IMR-90 (cell line): ENCODE measurements around the gene LYRM4. TPM values are rescaled to one million over a fixed set of nuclear protein-coding genes. Genes with fewer than 3 reads are reported as not detected.

ENCODE experiments used
- ATAC-seq: fragments of 200-7000 bp; cut with Tn5 transposase; 2 replicates; pipeline ENCODE4 v1.9.1; 2020; ENCODE audit warnings: low read depth, mild to moderate bottlenecking, moderate library complexity
- BruUV-seq: library from RNA; stranded (reverse); fragments of 400-500 nt; replicated peaks from 2 replicates; lab custom pipeline; 2021; lab: Mats Ljungman, UMichigan
- CTCF ChIA-PET: fragments of 300-600 bp; formaldehyde crosslinking; extraction: SDS; loops from one replicate; lab custom pipeline; 2021; ENCODE audit warnings: antibody characterized with exemption; lab: Yijun Ruan, JAX
- POLR2A ChIA-PET: fragments of 300-600 bp; sonication (Branson Sonifier 250); formaldehyde crosslinking; loops from one replicate; lab custom pipeline; 2022; ENCODE audit warnings: antibody characterized with exemption; ENCODE audit not compliant: unreplicated experiment; lab: Charles Lee
- DNase-seq: peaks from one replicate; pipeline ENCODE4 v3.0.0; 2013
- H2AFZ ChIP-seq: replicated peaks from 2 replicates; pipeline ENCODE3; 2013; ENCODE audit warnings: low read length, mild to moderate bottlenecking; ENCODE audit not compliant: poor library complexity
- H2AK5ac ChIP-seq: 2 replicates; pipeline ENCODE4 v1.6.1; 2013; ENCODE audit warnings: low read depth, low read length, inconsistent platforms
- H2AK9ac ChIP-seq: replicated peaks from 2 replicates; pipeline ENCODE3; 2013; ENCODE audit warnings: mild to moderate bottlenecking, low read depth, low read length, moderate library complexity; ENCODE audit not compliant: poor library complexity
- H2BK120ac ChIP-seq: 2 replicates; pipeline ENCODE4 v1.6.1; 2013; ENCODE audit warnings: low read depth, low read length, inconsistent platforms
- H2BK15ac ChIP-seq: 3 replicates; pipeline ENCODE4 v1.6.1; 2013; ENCODE audit warnings: low read depth, low read length, inconsistent platforms
- H2BK20ac ChIP-seq: 2 replicates; pipeline ENCODE4 v1.6.1; 2013; ENCODE audit warnings: low read depth, mild to moderate bottlenecking, inconsistent platforms, low read length, moderate library complexity
- H2BK5ac ChIP-seq: 2 replicates; pipeline ENCODE4 v1.6.1; 2013; ENCODE audit warnings: mild to moderate bottlenecking, low read depth, low read length, inconsistent platforms; ENCODE audit not compliant: poor library complexity, severe bottlenecking
- H3K14ac ChIP-seq: replicated peaks from 2 replicates; pipeline ENCODE4 v1.6.1; 2013; ENCODE audit warnings: low read depth, low read length, inconsistent platforms
- H3K18ac ChIP-seq: 2 replicates; pipeline ENCODE4 v1.6.1; 2013; ENCODE audit warnings: low read depth, low read length, control low read depth
- H3K23ac ChIP-seq: 2 replicates; pipeline ENCODE4 v1.6.1; 2013; ENCODE audit warnings: low read depth, low read length, inconsistent platforms
- H3K27ac ChIP-seq: 2 replicates; pipeline ENCODE4 v1.5.1; 2013; ENCODE audit warnings: mild to moderate bottlenecking, control low read depth, low read length; ENCODE audit not compliant: insufficient read depth
- H3K27me3 ChIP-seq: 2 replicates; pipeline ENCODE4 v1.6.1; 2013; ENCODE audit warnings: low read length; ENCODE audit not compliant: control insufficient read depth, insufficient read depth
- H3K36me3 ChIP-seq: 2 replicates; pipeline ENCODE4 v1.6.1; 2013; ENCODE audit warnings: low read length, mixed read lengths; ENCODE audit not compliant: control insufficient read depth, insufficient read depth
- H3K4ac ChIP-seq: 2 replicates; pipeline ENCODE4 v1.6.1; 2013; ENCODE audit warnings: low read depth, low read length, inconsistent platforms
- H3K4me1 ChIP-seq: 2 replicates; pipeline ENCODE4 v1.6.1; 2013; ENCODE audit warnings: low read length, mixed read lengths; ENCODE audit not compliant: control insufficient read depth, insufficient read depth
- H3K4me2 ChIP-seq: 2 replicates; pipeline ENCODE4 v1.6.1; 2013; ENCODE audit warnings: low read depth, mild to moderate bottlenecking, control low read depth, low read length, moderate library complexity
- H3K4me3 ChIP-seq: 2 replicates; pipeline ENCODE4 v1.5.1; 2013; ENCODE audit warnings: low read depth, mild to moderate bottlenecking, control low read depth, low read length, moderate library complexity; ENCODE audit not compliant: insufficient read depth
- H3K56ac ChIP-seq: 2 replicates; pipeline ENCODE4 v1.6.1; 2013; ENCODE audit warnings: low read length, inconsistent platforms; ENCODE audit not compliant: insufficient read depth; ENCODE audit errors: extremely low read depth
- H3K79me1 ChIP-seq, 2 experiments: 2 replicates each; pipeline ENCODE4 v1.6.1; 2013; ENCODE audit warnings: low read length in 2 of 2, inconsistent platforms in 1 of 2, low read depth in 1 of 2
- H3K9ac ChIP-seq: 2 replicates; pipeline ENCODE4 v1.6.1; 2013; ENCODE audit warnings: low read depth, low read length, control low read depth
- H3K9me1 ChIP-seq: 2 replicates; pipeline ENCODE4 v1.6.1; 2013; ENCODE audit warnings: low read length, inconsistent platforms; ENCODE audit not compliant: insufficient read depth
- H3K9me3 ChIP-seq: 2 replicates; pipeline ENCODE4 v1.6.1; 2013; ENCODE audit warnings: low read length; ENCODE audit not compliant: control insufficient read depth, insufficient read depth
- H4K20me1 ChIP-seq: 2 replicates; pipeline ENCODE4 v1.6.1; 2013; ENCODE audit warnings: low read length, inconsistent platforms; ENCODE audit not compliant: insufficient read depth
- H4K5ac ChIP-seq: 2 replicates; pipeline ENCODE4 v1.6.1; 2013; ENCODE audit warnings: mild to moderate bottlenecking, low read depth, low read length, control low read depth
- H4K8ac ChIP-seq, 2 experiments: 2 replicates each; pipeline ENCODE4 v1.6.1; 2013; ENCODE audit warnings: low read depth in 2 of 2, low read length in 2 of 2, control low read depth in 1 of 2, inconsistent platforms in 1 of 2
- H4K91ac ChIP-seq: 2 replicates; pipeline ENCODE4 v1.6.1; 2013; ENCODE audit warnings: low read depth, low read length, inconsistent platforms; ENCODE audit not compliant: insufficient read depth
- BHLHE40 ChIP-seq: fragments of 150-350 bp; IDR thresholded peaks from 2 replicates; pipeline ENCODE4 v1.6.1; 2016; ENCODE audit warnings: mild to moderate bottlenecking, low read depth, low read length
- CEBPB ChIP-seq: IDR thresholded peaks from 2 replicates; pipeline ENCODE4 v1.6.1; 2012; ENCODE audit warnings: low read depth, low read length, improper control_type of control experiment
- CHD1 ChIP-seq: IDR thresholded peaks from 2 replicates; pipeline ENCODE4 v1.6.1; 2012; ENCODE audit warnings: low read depth, low read length, improper control_type of control experiment
- CTCF ChIP-seq: conservative IDR thresholded peaks from 2 replicates; pipeline ENCODE4 v1.5.1; 2012; ENCODE audit warnings: mild to moderate bottlenecking, low read depth, low read length, improper control_type of control experiment
- FOS ChIP-seq: fragments of 150-350 bp; IDR thresholded peaks from 2 replicates; pipeline ENCODE4 v1.6.1; 2016; ENCODE audit warnings: low read depth, low read length
- MAFK ChIP-seq: IDR thresholded peaks from 2 replicates; pipeline ENCODE4 v1.6.1; 2012; ENCODE audit warnings: low read depth, low read length, improper control_type of control experiment
- MAZ ChIP-seq: IDR thresholded peaks from 2 replicates; pipeline ENCODE4 v1.6.1; 2012; ENCODE audit warnings: low read depth, mild to moderate bottlenecking, low read length, improper control_type of control experiment, moderate library complexity, borderline replicate concordance
- NFE2L2 ChIP-seq: fragments of 150-350 bp; IDR thresholded peaks from 2 replicates; pipeline ENCODE4 v1.6.1; 2016; ENCODE audit warnings: low read depth, mild to moderate bottlenecking, low read length
- POLR2A ChIP-seq: IDR thresholded peaks from 2 replicates; pipeline ENCODE4 v1.6.1; 2012; ENCODE audit warnings: mild to moderate bottlenecking, low read depth, low read length
- RAD21 ChIP-seq: IDR thresholded peaks from 2 replicates; pipeline ENCODE4 v1.6.1; 2012; ENCODE audit warnings: low read length, improper control_type of control experiment
- RCOR1 ChIP-seq: IDR thresholded peaks from 2 replicates; pipeline ENCODE4 v1.6.1; 2012; ENCODE audit warnings: mild to moderate bottlenecking, low read length, improper control_type of control experiment; ENCODE audit not compliant: insufficient replicate concordance
- RFX5 ChIP-seq: IDR thresholded peaks from 2 replicates; pipeline ENCODE4 v1.8.0; 2012; ENCODE audit warnings: low read depth, mild to moderate bottlenecking, low read length, moderate library complexity
- SMC3 ChIP-seq: fragments of 150-350 bp; IDR thresholded peaks from 2 replicates; pipeline ENCODE4 v1.6.1; 2016; ENCODE audit warnings: low read depth, mild to moderate bottlenecking, antibody characterized with exemption, low read length, moderate library complexity
- USF2 ChIP-seq: fragments of 150-350 bp; IDR thresholded peaks from 2 replicates; pipeline ENCODE4 v1.6.1; 2017; ENCODE audit warnings: mild to moderate bottlenecking, antibody characterized with exemption, low read length, low read depth
- WGBS, 2 experiments: methylation state at CpG; one replicate each; pipeline versions ENCODE4 v1.1.5 to v1.1.7; 2013; ENCODE audit warnings: missing lambda C conversion rate in 2 of 2; ENCODE audit not compliant: insufficient read length in 1 of 2; ENCODE audit errors: extremely low coverage in 2 of 2; 5-methylcytosine and 5-hydroxymethylcytosine counted together
- dilution Hi-C: fragments of 300-500 bp; cut with HindIII; formaldehyde crosslinking; loops from one replicate; pipeline ENCODE4 v1.14.3; 2018; ENCODE audit warnings: low sequenced_read_pairs; ENCODE audit not compliant: unreplicated experiment
- in situ Hi-C: fragments of 300-500 bp; cut with MboI; formaldehyde crosslinking; loops from 3 replicates; pipeline ENCODE4 v1.14.3; 2019; ENCODE audit warnings: low sequenced_read_pairs, inconsistent platforms, mixed read lengths
- intact Hi-C: fragments of 100-400 bp; cut with micrococcal nuclease; formaldehyde crosslinking; loops from 2 replicates; pipeline ENCODE4 v1.10.0; 2022
- polyA plus RNA-seq, 3 experiments: library from polyadenylated mRNA; depleted of rRNA; stranded (reverse); fragments of >200 nt; gene quantifications; 2 replicates each; pipeline ENCODE4 v1.2.3, GENCODE V29; 2012; ENCODE audit warnings: low replicate concordance in 1 of 3
- total RNA-seq: library from RNA; depleted of rRNA; stranded (reverse); fragments of >200 nt; gene quantifications from 2 replicates; pipeline ENCODE4 v1.2.3, GENCODE V29; 2012
- TF ChIP-seq, protein P1 (sequence below): fragments of 150-350 bp; IDR thresholded peaks from 2 replicates; pipeline ENCODE4 v1.6.1; 2016; ENCODE audit warnings: low read depth, mild to moderate bottlenecking, low read length, moderate library complexity, borderline replicate concordance

Gene LYRM4
- total and polyA plus RNA-seq, 2 of the 4 experiments (the other 2 are of a cell fraction), result 11.5 to 26.6 TPM

DNA sequence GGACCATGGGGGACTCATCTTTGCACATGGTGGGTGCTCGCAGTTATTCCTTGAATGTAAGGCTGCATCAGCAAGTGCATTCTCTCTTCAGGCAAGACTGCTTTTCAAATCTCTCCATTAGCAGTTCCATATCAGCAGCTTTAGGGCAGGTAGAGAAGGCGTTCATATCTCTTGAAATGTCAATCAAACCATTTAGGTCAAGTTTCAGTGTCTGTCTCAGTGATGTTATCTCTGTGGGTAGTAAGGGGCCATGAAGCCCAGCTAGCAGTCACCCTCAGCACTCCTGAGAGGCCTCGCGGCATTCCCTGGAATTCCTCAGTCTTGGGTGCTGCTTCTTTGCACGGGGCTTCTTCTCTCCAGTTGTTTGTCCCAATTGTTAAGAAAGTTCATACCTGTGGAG lies 24.8 kb upstream of the LYRM4 start:
- CTCF ChIA-PET, result no interaction called here

More for the DNA sequence above, 24.8 kb upstream of the LYRM4 start:
- Histone ChIP-seq H2BK5ac (no peak overlapping the region), H3K79me1 (peaks cover 17 to 40% of the 10 kb centered on the region in 2 experiments), H3K4me2 (no peak overlapping the region), H3K18ac (no peak overlapping the region), H3K9ac (no peak overlapping the region), H4K20me1 (peaks cover 22% of the 10 kb centered on the region), H3K56ac (no peak overlapping the region), H2AK5ac (no peak overlapping the region), H4K5ac (no peak overlapping the region), H3K4ac (no peak overlapping the region), H2BK120ac (no peak overlapping the region), H3K36me3 (no peaks in the 10 kb centered on the region), H3K23ac (no peak overlapping the region), H2AK9ac (no peak overlapping the region), H2BK20ac (no peak overlapping the region), H3K14ac (no peak overlapping the region), H3K4me3 (no peak overlapping the region), H3K27ac (no peak overlapping the region), H3K27me3 (no peaks in the 10 kb centered on the region), H2BK15ac (no peak overlapping the region), H3K9me3 (no peaks in the 10 kb centered on the region), H4K91ac (no peak overlapping the region), H3K9me1 (peaks cover 13% of the 10 kb centered on the region), H4K8ac (no peak overlapping the region), H2AFZ (no peak overlapping the region), H3K4me1 (peaks cover 8% of the 10 kb centered on the region)
- in situ Hi-C loops, result no loop called here
- DNase-seq, result no peak
- POLR2A ChIA-PET, result no interaction called here
- TF ChIP-seq SMC3 (no peak), CEBPB (no peak), MAZ (no peak), CTCF (no peak), RFX5 (no peak), BHLHE40 (no peak), RCOR1 (no peak), POLR2A (no peak), MAFK (no peak), RAD21 (no peak), NFE2L2 (no peak), FOS (no peak), USF2 (no peak), CHD1 (no peak)
- TF ChIP-seq, protein P1, sequence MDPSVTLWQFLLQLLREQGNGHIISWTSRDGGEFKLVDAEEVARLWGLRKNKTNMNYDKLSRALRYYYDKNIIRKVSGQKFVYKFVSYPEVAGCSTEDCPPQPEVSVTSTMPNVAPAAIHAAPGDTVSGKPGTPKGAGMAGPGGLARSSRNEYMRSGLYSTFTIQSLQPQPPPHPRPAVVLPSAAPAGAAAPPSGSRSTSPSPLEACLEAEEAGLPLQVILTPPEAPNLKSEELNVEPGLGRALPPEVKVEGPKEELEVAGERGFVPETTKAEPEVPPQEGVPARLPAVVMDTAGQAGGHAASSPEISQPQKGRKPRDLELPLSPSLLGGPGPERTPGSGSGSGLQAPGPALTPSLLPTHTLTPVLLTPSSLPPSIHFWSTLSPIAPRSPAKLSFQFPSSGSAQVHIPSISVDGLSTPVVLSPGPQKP, result no peak
- 96% methylated on average over 4 of the region's 5 CpGs; no CpG with 5 or more reads in 1 of the 2 experiments for WGBS, 2 experiments
- no peak for ATAC-seq
- no TSS peak for BruUV-seq
- intact Hi-C loops, result no loop called here
- dilution Hi-C loops, result no loop called here
